ENCODE data around the gene UBE2G2.

The UBE2G2 gene

GRCh38 chr21:44792702-44793591 is 8.7 kb downstream of the UBE2G2 start:
- Histone ChIP-seq H3K9ac (peak overlapping the region in 6 of 11 experiments; percentile 3 to 32 (median 9); a peak in 4 of 22 replicates), H3K4me2 (peak overlapping the region; percentile 8 to 45 (median 29); a peak in 14 of 22 replicates), H3K9me3 (replicated peaks in 1 of 11) (no peaks in the 10 kb centered on the region), H4K20me1 (peaks cover 67 to 100% (median 100%) of the 10 kb centered on the region in 11 experiments; a peak in 21 of 22 replicates), H3K4me1 (peaks cover 8 to 37% (median 19%) of the 10 kb centered on the region in 10 experiments), H3K4me3 (no peak overlapping the region), H3K36me3 (peaks cover 24 to 75% (median 65%) of the 10 kb centered on the region in 11 experiments; a peak in 21 of 22 replicates), H3K27me3 (no peaks in the 10 kb centered on the region), H3K27ac (no peak overlapping the region)
- TF ChIP-seq Cebpa-rat (IDR thresholded peaks at IDR 0.05): no peak

- Histone ChIP-seq H4K20me1 (peaks cover 70 to 100% (median 100%) of the 10 kb centered on the region in 11 experiments; a peak in 21 of 22 replicates), H3K4me2 (no peak overlapping the region), H3K27ac (no peak overlapping the region), H3K36me3 (peaks cover 27 to 75% (median 63%) of the 10 kb centered on the region in 11 experiments; a peak in 21 of 22 replicates), H3K4me1 (peaks cover 8 to 32% (median 19%) of the 10 kb centered on the region in 10 experiments), H3K9me3 (replicated peaks in 1 of 11) (no peaks in the 10 kb centered on the region), H3K4me3 (no peak overlapping the region), H3K9ac (no peak overlapping the region), H3K27me3 (no peaks in the 10 kb centered on the region)
- no peak for TF ChIP-seq Cebpa-rat (IDR thresholded peaks at IDR 0.05)
Measured at GRCh38 chr21:44791993-44792392, 9.6 kb downstream of the UBE2G2 start.

- peak overlapping the region in 1 of 11 experiments; percentile 6; a peak in 1 of 22 replicates for H3K9ac ChIP-seq
- H3K36me3 ChIP-seq: peaks cover 29 to 75% (median 63%) of the 10 kb centered on the region in 11 experiments; a peak in 21 of 22 replicates
- TF ChIP-seq Cebpa-rat (IDR thresholded peaks at IDR 0.05): no peak
- peaks cover 69 to 100% (median 100%) of the 10 kb centered on the region in 11 experiments; a peak in 21 of 22 replicates for H4K20me1 ChIP-seq
- H3K4me1 ChIP-seq: peaks cover 8 to 32% (median 19%) of the 10 kb centered on the region in 10 experiments
- H3K4me2 ChIP-seq: peak overlapping the region in 2 of 11 experiments; percentile 11 to 15; a peak in 2 of 22 replicates
- no peak overlapping the region for H3K27ac ChIP-seq
- H3K4me3 ChIP-seq: no peak overlapping the region
- H3K9me3 ChIP-seq (replicated peaks in 1 of 11): no peaks in the 10 kb centered on the region
- no peaks in the 10 kb centered on the region for H3K27me3 ChIP-seq
Measured at GRCh38 chr21:44791246-44791645, 10.4 kb downstream of the UBE2G2 start.

- Histone ChIP-seq H3K4me2 (peak overlapping the region in 2 of 11 experiments; percentile 10 to 11; a peak in 1 of 22 replicates), H3K9me3 (replicated peaks in 1 of 11) (no peaks in the 10 kb centered on the region), H3K4me1 (peaks cover 8 to 32% (median 22%) of the 10 kb centered on the region in 10 experiments), H4K20me1 (peaks cover 78 to 100% (median 100%) of the 10 kb centered on the region in 11 experiments; a peak in 21 of 22 replicates), H3K27ac (no peak overlapping the region), H3K9ac (no peak overlapping the region), H3K27me3 (no peaks in the 10 kb centered on the region), H3K4me3 (no peak overlapping the region), H3K36me3 (peaks cover 38 to 75% (median 63%) of the 10 kb centered on the region in 11 experiments)
- TF ChIP-seq Cebpa-rat (IDR thresholded peaks at IDR 0.05): no peak
Measured at GRCh38 chr21:44790368-44790767, 11.3 kb downstream of the UBE2G2 start.

GRCh38 chr21:44789880-44790279 is 11.7 kb downstream of the UBE2G2 start:
- H3K9ac ChIP-seq: no peak overlapping the region
- H3K36me3 ChIP-seq: peaks cover 43 to 75% (median 63%) of the 10 kb centered on the region in 11 experiments
- no peak overlapping the region for H3K4me3 ChIP-seq
- no peak overlapping the region for H3K27ac ChIP-seq
- peaks cover 79 to 100% (median 100%) of the 10 kb centered on the region in 11 experiments; a peak in 21 of 22 replicates for H4K20me1 ChIP-seq
- H3K4me1 ChIP-seq: peaks cover 8 to 32% (median 22%) of the 10 kb centered on the region in 10 experiments
- H3K9me3 ChIP-seq (replicated peaks in 1 of 11): no peaks in the 10 kb centered on the region
- no peaks in the 10 kb centered on the region for H3K27me3 ChIP-seq
- no peak for TF ChIP-seq Cebpa-rat (IDR thresholded peaks at IDR 0.05)
- peak overlapping the region in 1 of 11 experiments; percentile 10; a peak in 1 of 22 replicates for H3K4me2 ChIP-seq

GRCh38 chr21:44785620-44786335 is 15.8 kb downstream of the UBE2G2 start:
- no peak overlapping the region; a peak in 1 of 22 replicates for H3K4me2 ChIP-seq
- H3K27me3 ChIP-seq: no peaks in the 10 kb centered on the region
- H3K9ac ChIP-seq: no peak overlapping the region
- H3K4me1 ChIP-seq: peaks cover 6 to 22% (median 11%) of the 10 kb centered on the region in 10 experiments
- 0 out of 22 replicates have a peak, but pooled peaks cover 0 to 4% (median 0%) of the 10 kb centered on the region in 11 experiments for H3K9me3 ChIP-seq (replicated peaks in 1 of 11)
- H3K4me3 ChIP-seq: no peak overlapping the region
- H4K20me1 ChIP-seq: peaks cover 72 to 100% (median 100%) of the 10 kb centered on the region in 11 experiments
- TF ChIP-seq Cebpa-rat (IDR thresholded peaks at IDR 0.05): no peak
- H3K36me3 ChIP-seq: peaks cover 64 to 88% (median 81%) of the 10 kb centered on the region in 11 experiments
- no peak overlapping the region for H3K27ac ChIP-seq

- Histone ChIP-seq H3K36me3 (peaks cover 73 to 89% (median 80%) of the 10 kb centered on the region in 11 experiments), H4K20me1 (peaks cover 72 to 100% (median 100%) of the 10 kb centered on the region in 11 experiments), H3K9me3 (replicated peaks in 1 of 11) (0 out of 22 replicates have a peak, but pooled peaks cover 0 to 4% (median 0%) of the 10 kb centered on the region in 11 experiments), H3K9ac (no peak overlapping the region), H3K27ac (no peak overlapping the region), H3K27me3 (no peaks in the 10 kb centered on the region), H3K4me3 (no peak overlapping the region), H3K4me2 (no peak overlapping the region), H3K4me1 (peaks cover 7 to 28% (median 18%) of the 10 kb centered on the region in 10 experiments; a peak in 18 of 20 replicates)
- TF ChIP-seq Cebpa-rat (IDR thresholded peaks at IDR 0.05): no peak
Measured at GRCh38 chr21:44784810-44785209, 16.8 kb downstream of the UBE2G2 start.

- no peak overlapping the region for H3K4me2 ChIP-seq
- no peak overlapping the region for H3K4me3 ChIP-seq
- H3K4me1 ChIP-seq: peaks cover 20 to 39% (median 31%) of the 10 kb centered on the region in 10 experiments
- H4K20me1 ChIP-seq: peaks cover 72 to 100% (median 100%) of the 10 kb centered on the region in 11 experiments
- H3K9ac ChIP-seq: no peak overlapping the region
- H3K9me3 ChIP-seq (replicated peaks in 1 of 11): 0 out of 22 replicates have a peak, but pooled peaks cover 0 to 4% (median 0%) of the 10 kb centered on the region in 11 experiments
- no peaks in the 10 kb centered on the region for H3K27me3 ChIP-seq
- H3K27ac ChIP-seq: no peak overlapping the region
- H3K36me3 ChIP-seq: peaks cover 79 to 99% (median 90%) of the 10 kb centered on the region in 11 experiments
- TF ChIP-seq Cebpa-rat (IDR thresholded peaks at IDR 0.05): no peak
Measured at GRCh38 chr21:44783020-44783696, 18.5 kb downstream of the UBE2G2 start.
